GM15510 (cell line): ENCODE results near the gene SLC6A3.

Source experiments
- POLR2A ChIP-seq: IDR thresholded peaks from 3 replicates; pipeline ENCODE4 v1.6.1; 2011; ENCODE audit warnings: borderline replicate concordance; ENCODE audit not compliant: insufficient read length; ENCODE audit errors: extremely low read depth

The SLC6A3 gene

DNA sequence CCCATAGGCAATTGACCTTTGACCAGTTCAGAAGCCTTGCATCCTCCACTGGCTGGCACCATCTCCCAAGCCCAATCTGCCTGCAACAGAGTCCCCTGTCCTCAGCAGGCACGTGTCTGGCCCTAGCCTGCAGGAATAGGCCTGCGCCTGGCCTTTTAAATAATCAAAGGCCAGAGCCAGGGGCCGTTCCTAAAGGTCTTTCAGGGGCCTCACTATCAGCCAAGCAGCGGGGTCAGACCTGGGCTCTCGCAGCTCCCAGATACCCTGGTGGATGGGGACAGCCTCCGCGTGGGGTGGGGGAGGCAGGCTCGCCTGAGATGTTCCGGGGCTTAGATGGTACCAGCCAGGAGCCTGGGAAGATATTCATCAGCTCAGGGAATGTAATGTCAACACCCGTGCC, 32.6 kb downstream of the SLC6A3 start:
- TF ChIP-seq POLR2A, result no peak

DNA sequence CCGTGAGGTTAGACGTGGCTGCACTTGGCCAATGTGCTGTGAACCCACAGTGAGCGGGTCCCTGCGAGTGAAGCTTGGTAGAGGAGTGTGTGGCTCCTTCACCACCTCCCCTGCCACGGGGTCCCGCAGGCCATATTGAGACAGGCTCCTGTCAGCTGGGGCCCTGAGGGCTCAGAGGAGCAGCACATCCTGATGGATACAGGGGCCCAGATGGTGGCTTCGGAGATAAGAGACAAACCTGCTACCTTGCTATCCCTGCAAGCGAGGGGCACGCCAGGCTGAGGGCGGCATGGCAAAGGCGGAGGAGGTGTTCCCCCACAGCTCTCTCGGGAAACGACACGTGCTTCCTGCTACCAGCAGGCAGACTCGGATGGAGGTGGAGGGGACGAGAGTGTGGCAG, 33.1 kb downstream of the SLC6A3 start:
- no peak for TF ChIP-seq POLR2A

- no peak for TF ChIP-seq POLR2A
These were observed 34.1 kb downstream of the SLC6A3 start for GRCh38 chr5:1411099-1411498.

GRCh38 chr5:1410156-1411014, 34.9 kb downstream of the SLC6A3 start:
- no peak for TF ChIP-seq POLR2A

DNA sequence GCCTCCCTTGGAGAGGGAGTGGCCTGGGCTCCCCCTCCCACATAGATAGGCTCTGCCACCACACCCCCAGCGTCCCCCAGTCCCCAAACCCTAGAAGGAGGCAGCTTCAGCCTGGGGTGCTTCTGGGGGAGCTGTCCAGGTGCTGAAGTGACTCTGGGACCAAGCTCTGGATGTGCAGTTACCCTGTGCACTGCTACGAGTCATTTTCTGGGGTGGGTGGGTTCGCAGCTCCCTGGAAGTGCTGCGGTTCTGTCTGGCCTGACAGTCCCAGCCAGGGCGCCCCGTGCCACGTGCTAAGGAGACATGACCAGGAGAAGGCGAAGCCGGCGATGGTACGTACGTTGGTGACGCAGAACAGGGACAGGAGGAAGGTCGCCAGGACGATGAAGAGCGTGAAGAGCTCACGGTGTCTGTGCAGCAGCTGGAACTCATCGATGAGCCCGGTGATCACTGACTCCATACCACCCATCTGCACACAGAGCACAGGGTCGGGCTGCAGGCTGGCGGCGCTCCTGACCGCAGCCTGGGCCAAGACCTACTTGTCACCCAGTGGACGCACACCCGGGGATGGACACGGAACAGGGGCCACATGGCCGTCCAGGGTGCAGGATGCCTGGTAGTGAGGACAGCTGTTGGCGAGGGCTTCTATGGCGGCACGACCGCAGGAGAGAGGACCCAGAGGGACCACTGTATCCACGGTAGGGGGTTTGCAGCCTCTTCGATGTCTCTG, 35.7 kb downstream of the SLC6A3 start:
- no peak for TF ChIP-seq POLR2A

DNA sequence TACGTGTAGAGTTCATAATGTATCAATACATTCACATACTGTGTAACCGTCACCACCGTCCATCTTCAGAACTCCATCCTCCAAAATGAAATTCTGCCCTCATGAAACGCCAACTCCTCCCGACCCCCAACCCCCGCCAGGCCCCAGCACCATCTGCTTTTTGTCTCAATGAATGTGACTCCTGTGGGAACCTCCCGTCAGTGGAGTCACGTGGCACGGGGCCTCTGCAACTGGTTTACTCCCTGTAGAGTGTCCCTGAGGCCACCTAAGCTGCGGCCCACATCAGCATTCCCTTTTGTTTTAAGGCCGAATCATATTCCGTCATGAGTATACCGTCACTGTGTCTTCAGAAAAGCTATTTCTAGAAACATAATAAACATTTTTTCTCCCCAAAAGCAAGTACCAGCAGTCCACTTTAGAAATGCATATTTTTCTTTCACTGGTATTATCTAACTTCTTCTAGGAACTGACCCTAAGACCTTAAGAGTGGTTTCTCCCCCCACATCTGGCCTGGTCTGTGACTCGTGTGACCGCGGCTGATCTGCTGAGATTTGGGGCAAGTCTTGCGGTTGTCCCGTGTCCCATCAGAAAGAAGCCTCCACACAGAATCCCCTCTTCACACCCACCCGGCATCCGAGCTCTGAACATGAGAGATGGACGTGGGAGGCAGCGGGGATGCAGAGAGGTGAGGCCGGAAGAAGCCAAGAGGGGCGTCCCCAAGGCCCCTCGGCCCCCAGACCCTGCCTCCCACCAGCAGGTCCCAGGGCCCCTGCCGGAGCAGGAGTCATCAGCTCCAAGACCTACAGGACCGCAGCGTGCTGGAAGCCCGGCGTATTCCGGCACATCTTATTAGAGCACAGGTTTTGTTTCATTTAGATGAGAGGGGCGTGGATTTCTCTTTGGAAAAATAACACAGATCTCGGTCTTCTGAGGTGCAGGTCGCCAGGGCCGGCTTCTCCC, 38.3 kb downstream of the SLC6A3 start:
- no peak for TF ChIP-seq POLR2A

DNA sequence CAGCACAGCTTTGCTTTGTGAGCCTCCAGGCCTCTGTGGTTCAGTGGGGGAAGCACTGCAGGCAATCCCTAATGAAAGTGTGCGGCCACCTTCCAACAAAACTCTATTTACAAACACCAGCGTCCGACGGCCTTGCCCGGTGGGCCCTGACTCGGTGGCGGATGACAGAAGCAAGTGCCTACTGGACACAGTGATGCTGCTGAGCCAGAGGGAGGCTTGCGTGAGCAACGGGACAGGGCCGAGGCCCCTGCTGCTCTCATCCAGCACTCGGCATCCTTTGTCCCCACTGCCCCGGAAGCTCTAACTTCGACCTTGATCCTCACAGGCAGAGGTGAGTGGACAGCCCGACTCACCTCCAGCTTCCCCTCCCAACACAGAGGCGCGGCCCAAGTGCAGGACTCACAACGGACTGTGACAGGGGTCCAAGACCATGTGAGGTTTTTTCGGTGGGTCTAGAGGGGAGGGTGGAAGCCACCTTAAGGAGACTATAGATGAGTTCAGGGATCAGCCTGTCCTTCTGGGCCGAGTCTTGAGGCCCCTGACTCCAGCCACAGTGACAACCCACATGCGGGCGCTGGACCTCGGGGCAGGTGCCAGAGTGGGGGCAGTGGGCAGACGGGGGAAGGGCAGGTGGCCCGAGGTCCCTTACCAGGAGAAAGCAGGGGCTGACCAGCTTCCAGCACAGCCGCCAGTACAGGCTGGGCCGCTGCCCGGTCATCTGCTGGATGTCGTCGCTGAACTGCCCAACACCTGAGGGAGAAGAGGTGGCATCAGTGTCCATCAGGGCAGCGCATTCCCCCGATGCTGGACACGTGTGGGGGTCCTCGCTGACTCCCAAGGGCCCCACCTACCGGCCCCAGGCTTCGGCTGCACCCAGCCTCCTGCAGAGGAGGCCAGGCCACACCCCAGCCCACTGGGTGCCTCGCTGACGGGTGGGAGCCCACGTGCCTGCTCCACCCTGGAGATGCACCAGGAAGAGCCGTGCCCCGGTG, 39.4 kb downstream of the SLC6A3 start:
- no peak for TF ChIP-seq POLR2A

DNA sequence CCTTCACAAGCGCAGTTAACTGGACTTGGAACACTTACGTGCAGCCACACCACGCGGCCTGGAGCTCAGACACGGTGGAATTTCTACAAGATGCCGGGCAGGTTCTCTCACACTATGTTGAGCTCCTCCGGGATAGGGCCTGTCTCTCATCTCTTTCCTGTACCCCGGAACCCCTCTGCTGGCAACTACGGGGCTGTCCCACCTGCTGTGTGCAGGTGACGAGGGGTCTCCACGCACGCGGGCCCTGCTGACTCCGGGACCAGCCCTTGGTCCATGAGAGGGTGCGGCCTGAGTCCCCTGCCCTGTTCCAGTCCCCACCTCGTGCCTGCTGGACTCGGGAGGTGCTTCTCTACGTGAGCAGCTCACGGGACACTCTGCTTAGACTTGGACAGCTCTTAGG, 40.1 kb downstream of the SLC6A3 start:
- no peak for TF ChIP-seq POLR2A

- TF ChIP-seq POLR2A, result no peak
These were observed 41.2 kb downstream of the SLC6A3 start for GRCh38 chr5:1404062-1404461.

DNA sequence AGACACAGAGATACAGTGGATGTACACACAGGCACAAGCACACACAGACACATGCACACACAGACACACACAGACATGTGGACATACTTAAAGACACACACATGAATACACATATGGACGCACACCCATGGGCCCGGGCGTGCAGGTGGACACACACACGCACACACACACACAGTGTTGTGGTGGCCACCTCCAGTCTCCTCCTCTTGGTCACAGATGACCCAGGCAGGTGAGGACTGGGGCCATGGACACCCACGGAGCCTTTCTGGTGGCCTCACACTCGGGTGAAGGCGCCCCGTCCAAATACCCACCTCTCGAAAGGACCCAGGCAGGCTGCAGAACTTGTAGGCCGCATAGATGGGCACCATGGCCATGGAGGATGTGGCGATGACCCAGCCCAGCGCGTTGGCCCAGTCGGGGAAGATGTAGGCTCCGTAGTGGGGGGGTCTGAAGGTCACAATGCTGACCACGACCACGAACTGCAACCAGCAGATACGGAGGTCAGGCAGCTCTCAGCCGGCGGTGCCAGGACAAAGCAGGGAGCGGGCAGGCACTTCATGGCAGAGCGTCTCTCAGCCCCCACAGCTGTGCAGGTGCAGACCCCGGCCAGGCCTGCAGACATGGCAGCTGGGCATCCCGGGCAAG, 42.5 kb downstream of the SLC6A3 start:
- no peak for TF ChIP-seq POLR2A

DNA sequence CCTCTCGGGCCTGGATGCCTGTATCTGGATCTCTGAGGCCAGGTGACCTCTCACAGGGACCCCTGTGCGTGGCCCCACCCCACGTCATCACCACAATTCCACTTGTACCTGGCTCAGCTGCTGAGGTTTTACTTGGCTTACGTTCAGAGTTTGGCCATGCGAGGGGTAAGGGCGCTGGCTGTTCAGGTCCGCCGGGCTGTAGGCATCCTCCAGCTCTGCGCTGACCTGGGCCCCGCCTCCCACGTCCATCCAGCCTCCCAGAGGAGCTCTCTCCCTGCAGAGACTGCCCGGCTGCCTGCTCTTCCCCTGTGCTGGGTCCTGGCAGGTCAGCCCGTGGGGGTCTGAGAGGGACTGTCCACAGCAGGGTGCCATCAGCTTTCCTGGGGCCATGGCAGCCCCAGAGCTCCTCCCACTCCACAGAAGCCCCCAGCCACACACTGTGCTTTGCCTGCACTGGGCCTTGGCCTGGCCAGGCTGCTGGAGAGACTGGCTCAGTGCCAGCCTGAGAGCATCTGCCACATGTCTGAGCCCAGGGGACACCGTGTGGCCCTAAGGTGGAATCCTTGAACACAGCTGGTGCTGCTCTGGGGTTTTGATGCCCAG, 43.6 kb downstream of the SLC6A3 start:
- no peak for TF ChIP-seq POLR2A

DNA sequence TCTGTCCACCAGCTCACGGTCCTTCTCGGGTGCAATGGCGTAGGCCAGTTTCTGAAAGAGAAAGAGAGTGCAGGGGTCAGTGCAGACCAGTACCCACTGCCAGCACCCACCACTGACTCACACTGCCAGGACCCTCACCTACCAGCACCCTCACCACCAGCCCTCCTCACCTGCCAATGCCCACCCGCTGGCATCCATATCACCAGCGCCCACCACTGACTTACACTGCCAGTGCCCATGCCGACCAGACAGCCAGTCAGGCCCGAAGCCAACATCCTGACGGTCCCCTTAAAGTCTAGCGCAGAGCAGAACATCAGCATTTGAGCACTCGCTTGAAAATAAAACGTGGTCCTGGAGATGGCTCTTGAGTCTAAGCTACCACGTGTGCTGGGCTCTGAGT, 44.3 kb downstream of the SLC6A3 start:
- no peak for TF ChIP-seq POLR2A

DNA sequence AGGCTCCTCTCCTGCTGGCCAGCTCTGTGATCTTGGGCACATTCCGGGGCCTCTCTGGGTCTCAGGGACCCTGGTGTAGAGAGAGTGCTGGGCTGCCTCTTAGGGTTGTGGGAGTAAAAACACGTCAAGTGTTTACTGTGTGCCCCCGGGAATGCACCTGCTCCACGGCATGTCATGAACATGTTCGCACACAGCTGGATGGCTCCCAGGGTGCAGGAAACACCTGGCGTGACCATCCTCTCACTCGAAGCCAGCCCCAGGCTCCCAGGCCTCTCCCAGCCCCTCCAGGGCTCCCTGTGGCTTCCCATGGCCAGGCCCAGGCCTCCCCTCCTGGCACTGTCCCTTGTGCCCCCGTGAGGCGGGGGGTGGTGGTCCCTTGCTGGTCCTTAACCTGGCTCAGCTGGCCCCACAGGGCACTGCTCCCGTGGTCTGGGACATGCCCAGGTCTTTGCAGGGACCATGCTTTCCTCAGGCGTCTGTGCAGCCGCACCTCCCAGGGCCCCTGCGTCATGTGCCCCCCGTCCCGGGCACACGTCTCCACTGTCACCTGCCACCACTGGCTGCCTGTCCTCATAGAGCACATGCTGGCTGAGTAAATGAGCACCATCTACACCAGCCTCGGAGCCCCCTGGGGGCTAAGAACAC, 44.9 kb downstream of the SLC6A3 start:
- TF ChIP-seq POLR2A, result no peak

GRCh38 chr5:1399737-1400136, 45.5 kb downstream of the SLC6A3 start:
- TF ChIP-seq POLR2A, result no peak
